GM12892 (cell line): ENCODE data around the gene DENND1C.

Source experiments
- POLR2A ChIP-seq: IDR thresholded peaks from 2 replicates; pipeline ENCODE4 v1.6.1; 2011; ENCODE audit warnings: low read depth, low read length, control low read depth
- POLR2AphosphoS5 ChIP-seq: IDR thresholded peaks from 2 replicates; pipeline ENCODE4 v1.6.1; 2011; ENCODE audit warnings: low read depth, low read length, control low read depth
- TAF1 ChIP-seq: IDR thresholded peaks from 2 replicates; pipeline ENCODE4 v1.6.1; 2011; ENCODE audit warnings: low read depth, mild to moderate bottlenecking, control low read depth, low read length, borderline replicate concordance

- TF ChIP-seq TAF1, result no peak
- TF ChIP-seq POLR2A, result peak; percentile 54; the same call in 1 of the 2 replicates
- 0 out of 2 replicates have a peak, but pooled peaks have one; percentile 26 for TF ChIP-seq POLR2AphosphoS5
Measured at GRCh38 chr19:6457958-6458694, 23.5 kb downstream of the DENND1C start.
